Uterus (tissue), 4 donors: Measurements from ENCODE around the gene PLD1. TPM values are rescaled to one million over a fixed set of nuclear protein-coding genes. Genes with fewer than 3 reads are reported as not detected.

Experiments
- DNase-seq, 2 donors: peaks; one replicate each; pipeline ENCODE4 v3.0.0-alpha.2; 2019 to 2020
- H3K27ac ChIP-seq, 2 donors: fragments of 200-600 bp; sonication (generic); 1 replicate in 1 of 2; 2 replicates in 1 of 2; pipeline ENCODE4 v1.5.1; 2016 to 2018
- H3K27me3 ChIP-seq, 2 donors: fragments of 200-600 bp; sonication (generic); one replicate each; pipeline ENCODE4 v1.5.1; 2018 to 2019; ENCODE audit warnings: control low read depth in 1 of 2
- H3K36me3 ChIP-seq, 2 donors: fragments of 200-600 bp; sonication (generic); one replicate each; pipeline ENCODE4 v1.5.1; 2019; ENCODE audit warnings: control low read depth in 1 of 2
- H3K4me1 ChIP-seq, 2 donors: fragments of 200-600 bp; sonication (generic); one replicate each; pipeline ENCODE4 v1.5.1; 2018 to 2019; ENCODE audit warnings: control low read depth in 1 of 2
- H3K4me3 ChIP-seq, 2 donors: fragments of 200-600 bp; sonication (generic); 1 replicate in 1 of 2; 2 replicates in 1 of 2; pipeline ENCODE4 v1.5.1; 2018 to 2019; ENCODE audit warnings: mild to moderate bottlenecking in 1 of 2
- H3K9me3 ChIP-seq, 2 donors: fragments of 200-600 bp; sonication (generic); one replicate each; pipeline ENCODE4 v1.5.1; 2019; ENCODE audit warnings: control low read depth in 1 of 2
- POLR2A ChIP-seq, 2 donors: fragments of 450-650 bp; IDR thresholded peaks; one replicate each; pipeline ENCODE4 v1.6.1; 2016; ENCODE audit warnings: antibody characterized with exemption in 2 of 2, mild to moderate bottlenecking in 1 of 2, moderate library complexity in 1 of 2
- intact Hi-C: fragments of 100-400 bp; cut with DNase I; formaldehyde crosslinking; loops from one replicate; pipeline ENCODE4 v1.15.1; 2023; ENCODE audit warnings: low total_unique reads
- total RNA-seq, 4 donors: library from RNA; depleted of rRNA in 3 of 4; stranded (reverse); fragments of >200 nt in 3 of 4; gene quantifications; one replicate each; pipeline versions ENCODE4 v1.1.0 to v1.2.4, GENCODE V29; 2014 to 2023
- TF ChIP-seq, protein P1 (sequence below), 4 experiments: fragments of 200-600 bp in 2 of 4; fragments of 450-650 bp in 2 of 4; sonication (generic) in 2 of 4; IDR thresholded peaks; one replicate each; pipeline ENCODE4 v1.5.1; 2016 to 2019; ENCODE audit warnings: antibody characterized with exemption in 4 of 4, mild to moderate bottlenecking in 2 of 4, moderate library complexity in 1 of 4
- donor health status: DM: yes; HTN: yes; CAD: no.

PLD1 gene
- total RNA-seq, 4 donors from 2014 or later, result 15.6 to 94.8 (median 30.8) TPM

DNA sequence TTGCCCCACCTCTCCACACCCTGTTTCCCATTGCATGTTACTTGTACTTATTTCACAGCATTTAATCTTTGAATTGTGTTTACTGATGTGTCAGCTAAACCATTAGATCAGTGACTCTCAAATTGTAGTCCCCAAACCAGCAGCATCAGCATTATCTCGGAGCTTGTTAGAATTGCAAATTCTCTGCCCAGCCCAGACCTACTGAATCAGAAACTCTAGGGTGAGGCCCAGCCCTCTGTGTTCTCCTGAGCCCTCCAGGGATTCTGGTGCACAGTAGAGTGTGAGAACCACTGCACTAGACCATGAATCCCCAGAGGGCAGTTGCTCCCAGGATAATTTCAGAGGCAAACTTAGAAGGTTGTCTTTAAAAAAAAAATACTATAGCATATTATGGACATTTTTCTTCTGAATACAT is 13.0 kb downstream of the PLD1 start:
- Histone ChIP-seq H3K4me1 (no peaks in the 10 kb centered on the region), H3K27me3 (no peaks in the 10 kb centered on the region), H3K9me3 (no peaks in the 10 kb centered on the region), H3K36me3 (no peaks in the 10 kb centered on the region), H3K27ac (no peak overlapping the region), H3K4me3 (no peak overlapping the region)
- DNase-seq, result no peak
- no peak for TF ChIP-seq POLR2A (IDR thresholded peaks at IDR 0.05)
- TF ChIP-seq, protein P1, sequence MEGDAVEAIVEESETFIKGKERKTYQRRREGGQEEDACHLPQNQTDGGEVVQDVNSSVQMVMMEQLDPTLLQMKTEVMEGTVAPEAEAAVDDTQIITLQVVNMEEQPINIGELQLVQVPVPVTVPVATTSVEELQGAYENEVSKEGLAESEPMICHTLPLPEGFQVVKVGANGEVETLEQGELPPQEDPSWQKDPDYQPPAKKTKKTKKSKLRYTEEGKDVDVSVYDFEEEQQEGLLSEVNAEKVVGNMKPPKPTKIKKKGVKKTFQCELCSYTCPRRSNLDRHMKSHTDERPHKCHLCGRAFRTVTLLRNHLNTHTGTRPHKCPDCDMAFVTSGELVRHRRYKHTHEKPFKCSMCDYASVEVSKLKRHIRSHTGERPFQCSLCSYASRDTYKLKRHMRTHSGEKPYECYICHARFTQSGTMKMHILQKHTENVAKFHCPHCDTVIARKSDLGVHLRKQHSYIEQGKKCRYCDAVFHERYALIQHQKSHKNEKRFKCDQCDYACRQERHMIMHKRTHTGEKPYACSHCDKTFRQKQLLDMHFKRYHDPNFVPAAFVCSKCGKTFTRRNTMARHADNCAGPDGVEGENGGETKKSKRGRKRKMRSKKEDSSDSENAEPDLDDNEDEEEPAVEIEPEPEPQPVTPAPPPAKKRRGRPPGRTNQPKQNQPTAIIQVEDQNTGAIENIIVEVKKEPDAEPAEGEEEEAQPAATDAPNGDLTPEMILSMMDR (IDR thresholded peaks at IDR 0.05), result no peak
- intact Hi-C loops, result no loop called here

DNA sequence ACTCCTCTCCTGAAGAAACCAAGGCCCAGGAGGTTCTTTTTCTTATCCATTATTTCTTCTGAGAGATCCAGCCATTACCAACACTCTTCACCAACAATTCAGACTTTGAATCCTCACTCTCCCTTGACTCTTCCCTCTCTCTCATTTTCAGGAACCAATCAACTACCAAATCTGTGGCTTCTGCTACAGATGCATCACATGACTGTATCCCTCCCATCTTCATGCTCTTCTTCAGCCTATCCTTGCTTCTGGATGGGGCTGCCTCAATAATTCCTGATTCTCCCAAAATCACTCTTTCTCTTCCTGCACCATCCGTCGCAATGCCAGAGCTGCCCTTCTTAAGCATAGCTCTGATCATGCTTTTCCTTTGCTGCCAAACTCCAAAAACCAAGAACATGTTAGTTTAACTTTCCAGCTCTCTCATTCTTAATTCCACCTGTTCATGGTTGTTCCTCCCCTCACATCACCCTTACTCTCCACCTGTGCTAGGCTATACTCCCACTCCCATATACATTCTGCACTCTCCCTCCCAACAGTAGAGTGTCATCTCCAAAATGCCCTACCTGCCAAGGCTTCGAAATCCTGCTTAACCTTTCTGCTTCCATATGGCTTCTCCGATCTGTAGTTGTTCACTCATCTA is 13.5 kb downstream of the PLD1 start:
- Histone ChIP-seq H3K27me3 (no peaks in the 10 kb centered on the region), H3K4me1 (no peaks in the 10 kb centered on the region), H3K9me3 (no peaks in the 10 kb centered on the region), H3K4me3 (no peak overlapping the region), H3K36me3 (no peaks in the 10 kb centered on the region), H3K27ac (no peak overlapping the region)
- TF ChIP-seq, protein P1 (IDR thresholded peaks at IDR 0.05), result no peak
- no peak for TF ChIP-seq POLR2A (IDR thresholded peaks at IDR 0.05)
- no peak for DNase-seq
- intact Hi-C loops, result no loop called here

DNA sequence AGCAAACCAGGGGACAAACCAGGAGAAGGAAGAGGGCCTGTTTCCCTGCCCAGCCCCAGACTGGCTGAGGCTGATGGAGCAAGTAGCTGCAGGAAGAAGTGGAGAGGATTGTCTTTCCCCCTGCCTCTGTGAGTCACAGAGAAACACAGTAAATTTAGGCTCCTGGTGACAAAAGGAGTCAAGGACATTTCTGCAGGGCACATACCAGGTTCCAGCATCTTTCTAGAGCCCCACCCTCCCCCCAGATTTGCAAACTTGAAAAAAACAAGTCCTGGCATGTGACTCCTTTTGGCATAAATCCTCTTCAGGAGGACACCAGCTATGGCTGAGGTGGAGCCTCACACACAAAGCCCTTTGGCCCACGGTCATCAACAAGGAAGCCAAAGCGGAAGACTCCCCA is 17.8 kb downstream of the PLD1 start:
- no peak for TF ChIP-seq POLR2A (IDR thresholded peaks at IDR 0.05)
- TF ChIP-seq, protein P1 (IDR thresholded peaks at IDR 0.05), result no peak
- intact Hi-C loops, result no loop called here
- peaks cover 0 to 5% of the 10 kb centered on the region in 2 donors for H3K4me1 ChIP-seq
- no peak overlapping the region for H3K4me3 ChIP-seq
- H3K9me3 ChIP-seq, result no peaks in the 10 kb centered on the region
- peak overlapping the region in 1 of 2 donors; percentile 62 for H3K27ac ChIP-seq
- DNase-seq, result no peak
- H3K27me3 ChIP-seq, result no peaks in the 10 kb centered on the region
- no peaks in the 10 kb centered on the region for H3K36me3 ChIP-seq

DNA sequence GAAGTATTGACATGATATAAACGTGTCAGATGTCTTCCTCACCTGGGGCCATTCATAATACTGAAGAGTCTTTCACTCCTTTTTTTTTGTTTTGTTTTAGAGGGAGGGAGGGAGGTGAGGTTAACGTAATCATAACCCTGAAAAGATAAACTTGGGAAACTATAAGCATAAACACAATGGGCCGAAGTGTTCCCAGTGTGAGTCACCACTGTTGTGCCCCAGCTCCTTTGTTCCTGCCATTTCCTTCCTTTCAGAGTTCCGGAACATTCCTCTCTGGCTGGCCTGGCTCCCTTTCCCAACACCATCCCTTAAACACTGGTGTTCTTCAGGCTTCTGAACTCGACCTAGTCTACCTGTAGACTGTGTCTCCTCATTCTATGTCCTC is 18.6 kb downstream of the PLD1 start:
- H3K4me3 ChIP-seq, result no peak overlapping the region
- no peak for DNase-seq
- H3K27me3 ChIP-seq, result no peaks in the 10 kb centered on the region
- H3K27ac ChIP-seq, result peak overlapping the region; percentile 15 to 62
- TF ChIP-seq, protein P1 (IDR thresholded peaks at IDR 0.05), result no peak
- no peak for TF ChIP-seq POLR2A (IDR thresholded peaks at IDR 0.05)
- peaks cover 0 to 5% of the 10 kb centered on the region in 2 donors for H3K4me1 ChIP-seq
- intact Hi-C loops, result no loop called here
- no peaks in the 10 kb centered on the region for H3K36me3 ChIP-seq
- H3K9me3 ChIP-seq, result no peaks in the 10 kb centered on the region

DNA sequence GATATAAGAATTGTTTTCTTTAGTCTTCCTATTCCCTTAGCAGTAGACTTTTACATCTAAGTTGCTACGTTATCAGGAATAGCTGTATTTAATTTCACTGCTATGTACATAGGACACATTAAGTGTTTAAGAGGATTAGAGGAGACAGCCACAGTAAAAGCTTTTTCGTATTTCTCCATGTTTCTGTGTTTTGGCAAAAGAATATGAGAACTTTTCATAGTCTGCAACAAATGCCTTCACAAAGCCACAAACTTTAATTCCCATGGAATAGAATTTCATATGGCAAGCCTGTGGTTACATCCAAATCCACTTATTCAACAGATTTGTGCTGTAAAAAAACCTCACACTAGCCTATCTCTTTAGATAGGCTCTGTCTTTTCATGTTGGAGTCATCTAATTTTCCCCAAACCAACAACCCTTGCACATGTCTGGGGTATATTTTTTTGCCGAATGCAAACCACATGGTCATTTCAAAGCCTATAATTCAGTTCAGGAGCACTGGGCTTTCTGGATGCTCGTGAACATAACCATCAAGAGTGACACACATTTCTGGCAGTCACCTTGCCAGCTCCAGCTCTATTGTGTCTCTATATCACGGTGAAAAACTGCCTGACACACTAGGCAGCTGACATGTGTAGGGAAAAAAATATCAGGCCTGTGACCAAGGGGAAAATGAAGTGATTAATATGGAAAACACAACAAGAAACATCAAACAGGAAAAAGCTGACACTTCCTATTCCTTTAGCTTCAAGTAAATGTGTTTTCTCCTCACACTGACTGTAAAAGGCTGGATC is 19.2 kb downstream of the PLD1 start:
- H3K27me3 ChIP-seq, result no peaks in the 10 kb centered on the region
- H3K27ac ChIP-seq, result peak overlapping the region in 1 of 2 donors; percentile 62
- DNase-seq, result no peak
- peaks cover 0 to 5% of the 10 kb centered on the region in 2 donors for H3K4me1 ChIP-seq
- intact Hi-C loops, result no loop called here
- H3K9me3 ChIP-seq, result no peaks in the 10 kb centered on the region
- H3K36me3 ChIP-seq, result no peaks in the 10 kb centered on the region
- H3K4me3 ChIP-seq, result no peak overlapping the region
- no peak for TF ChIP-seq POLR2A (IDR thresholded peaks at IDR 0.05)
- TF ChIP-seq, protein P1 (IDR thresholded peaks at IDR 0.05), result no peak
